ENCODE data around the gene LILRB2.
"Not testable (repeated sequence)": the region's sequence is repeated elsewhere in the genome, so short reads cannot be mapped to it uniquely, and the experiment has no call there.

The LILRB2 gene

GRCh38 chr19:54302257-54302656 lies 21.3 kb upstream of the LILRB2 start:
- no peak for DNase-seq

GRCh38 chr19:54299515-54299914 lies 18.6 kb upstream of the LILRB2 start:
- no peak for DNase-seq

DNA sequence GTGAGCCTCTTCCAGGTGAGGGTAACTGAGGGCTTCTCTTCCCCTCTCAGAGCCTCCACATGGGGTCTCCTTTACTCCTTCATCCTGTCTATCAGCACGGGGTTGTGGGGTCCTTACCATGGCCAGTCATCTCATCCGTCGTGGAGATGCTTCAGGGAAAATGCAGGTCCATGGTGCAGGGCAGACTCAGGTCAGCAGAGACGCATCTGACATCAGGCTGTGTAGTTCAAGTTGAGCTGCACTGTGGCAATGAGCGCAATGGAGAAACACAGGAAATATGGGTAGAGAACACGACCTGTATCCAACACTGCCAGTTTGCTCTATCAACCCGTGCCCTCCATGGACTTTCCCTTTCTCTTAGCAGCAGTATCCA lies 18.2 kb upstream of the LILRB2 start:
- DNase-seq, result no peak

DNA sequence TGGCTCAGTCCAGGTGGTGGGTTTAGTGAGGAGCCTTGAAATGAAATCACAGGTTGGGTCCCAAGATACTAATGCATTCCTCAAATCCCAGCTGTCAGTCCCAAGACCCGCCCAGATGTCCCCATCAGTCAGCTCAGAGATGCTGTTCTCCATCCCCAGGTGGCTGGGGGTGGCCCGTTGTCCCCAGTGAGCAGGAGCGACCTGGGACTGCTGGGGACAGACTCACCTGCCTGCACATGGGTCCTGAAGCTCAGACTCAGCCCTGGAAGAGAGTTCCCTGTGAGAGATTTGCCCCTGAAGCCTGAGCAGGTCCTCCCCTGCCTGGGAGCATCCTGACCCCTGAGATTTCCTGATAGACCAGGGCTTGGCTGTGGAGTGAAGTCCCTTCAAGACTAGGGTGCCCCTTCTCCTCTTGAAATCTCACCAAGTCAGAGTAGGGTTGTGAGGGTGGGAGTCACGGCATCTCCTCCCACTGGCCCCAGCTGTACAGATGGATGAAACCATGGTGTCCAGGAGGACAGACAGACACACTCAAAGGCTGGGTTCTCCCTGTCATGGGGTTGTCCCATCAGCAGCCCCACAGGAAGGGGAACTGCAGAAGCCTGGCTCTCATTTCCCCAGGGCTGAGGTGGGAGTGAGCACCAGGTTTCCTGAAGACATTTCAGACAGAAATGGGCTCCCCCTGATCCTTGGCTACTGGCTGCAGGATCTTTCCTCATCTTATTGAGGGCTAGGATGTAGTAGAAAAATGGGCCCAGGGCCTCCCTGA lies 17.6 kb upstream of the LILRB2 start:
- DNase-seq, result no peak

DNA sequence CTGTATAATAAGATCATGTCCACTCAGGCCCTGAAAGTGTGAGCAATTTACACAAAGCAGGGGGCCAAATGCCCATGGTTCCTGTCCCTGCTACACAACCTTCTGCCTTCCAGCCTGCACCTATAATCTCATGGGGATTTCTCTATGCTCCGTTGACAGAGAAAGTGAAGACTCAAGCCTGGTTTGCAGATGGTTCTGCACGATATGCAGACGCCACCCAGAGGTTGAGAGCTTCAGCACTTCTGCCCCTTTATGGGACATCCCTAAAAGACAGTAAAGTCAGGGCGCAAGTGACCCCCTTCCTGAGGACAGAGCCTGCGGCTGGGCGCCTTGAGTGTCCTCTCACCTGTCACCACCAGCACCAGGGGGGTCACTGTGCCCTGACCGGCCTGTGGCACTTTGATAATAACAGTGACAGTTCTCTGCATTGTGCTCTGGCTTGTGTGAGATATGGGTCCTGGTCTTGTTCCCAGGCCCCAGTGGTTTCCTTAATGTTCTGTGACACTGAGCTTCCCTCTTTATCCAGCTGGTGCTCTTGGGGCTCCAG lies 16.9 kb upstream of the LILRB2 start:
- DNase-seq, result no peak

- DNase-seq, result no peak
Observed at GRCh38 chr19:54294539-54294938, 13.6 kb upstream of the LILRB2 start.

DNA sequence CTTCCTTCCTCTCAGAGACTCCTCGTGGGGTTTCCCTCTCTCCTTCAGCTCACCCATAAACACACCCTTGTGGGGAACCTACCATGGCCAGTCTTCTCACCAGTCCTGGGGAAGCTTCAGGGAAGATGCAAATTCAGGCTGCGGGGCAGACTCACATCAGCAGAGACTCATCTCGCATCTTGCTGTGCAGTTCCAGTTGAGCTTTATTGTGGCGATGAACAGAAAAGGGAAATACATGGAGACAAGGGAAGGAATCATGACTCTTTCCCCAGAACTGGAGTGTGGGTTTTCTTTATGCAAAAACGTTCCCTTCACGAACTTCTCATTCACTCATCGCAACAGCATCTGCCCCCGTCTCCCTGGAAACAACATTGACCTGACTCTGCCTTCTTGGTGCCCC lies 8.2 kb upstream of the LILRB2 start:
- DNase-seq, result not testable (repeated sequence)

GRCh38 chr19:54287456-54287855 lies 6.5 kb upstream of the LILRB2 start:
- no peak for DNase-seq

DNA sequence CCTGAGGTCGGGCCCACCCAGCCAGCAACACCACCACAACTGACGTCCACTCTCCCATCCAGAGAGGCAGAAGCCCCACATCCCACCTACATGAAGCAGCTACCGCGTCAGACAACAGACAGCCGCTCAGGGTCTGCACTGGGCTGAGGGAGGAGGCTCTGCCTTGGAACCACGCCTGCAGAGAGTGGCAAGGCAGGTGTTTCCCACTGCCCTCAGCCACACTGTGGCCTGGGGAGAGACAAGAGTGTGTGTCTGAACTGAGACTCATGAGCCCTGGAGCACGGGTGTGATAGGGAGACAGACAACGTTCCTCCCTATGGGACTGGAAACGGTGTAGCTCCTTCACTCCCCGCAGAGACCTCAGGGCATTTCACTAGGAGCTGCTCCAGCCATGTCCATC lies 5.4 kb upstream of the LILRB2 start:
- not testable (repeated sequence) for DNase-seq

DNA sequence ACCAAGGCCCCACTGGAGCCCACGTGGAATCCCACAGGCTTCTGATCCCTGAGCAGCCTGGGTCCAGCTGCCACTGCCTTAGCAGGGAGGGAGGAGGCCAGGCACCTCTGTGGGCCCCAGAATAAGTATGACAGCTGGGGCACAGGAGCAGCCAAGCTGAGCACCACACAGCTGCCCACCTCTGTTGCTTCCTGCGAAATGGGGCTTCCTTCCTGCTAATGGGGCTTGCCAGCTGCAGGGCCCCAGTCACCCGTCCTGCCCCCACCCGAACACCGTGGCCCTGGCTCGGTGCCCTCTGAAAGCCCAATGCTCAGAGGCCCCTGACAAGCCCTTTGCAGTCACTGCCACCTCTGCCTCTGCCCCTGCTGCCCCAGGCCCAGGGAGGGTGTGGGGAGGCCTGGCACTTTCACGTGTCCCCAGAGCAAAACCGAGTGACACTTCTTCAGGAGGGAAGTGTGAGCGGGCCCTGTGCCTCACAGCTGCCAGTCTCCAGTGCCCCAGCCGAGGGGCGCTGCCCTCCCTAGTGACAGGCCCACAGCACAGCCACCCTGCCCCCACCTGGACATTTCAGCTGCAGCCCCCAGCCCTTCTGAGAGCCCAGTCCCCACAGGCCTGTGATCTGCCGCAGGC lies 4.6 kb upstream of the LILRB2 start:
- not testable (repeated sequence) for DNase-seq

DNA sequence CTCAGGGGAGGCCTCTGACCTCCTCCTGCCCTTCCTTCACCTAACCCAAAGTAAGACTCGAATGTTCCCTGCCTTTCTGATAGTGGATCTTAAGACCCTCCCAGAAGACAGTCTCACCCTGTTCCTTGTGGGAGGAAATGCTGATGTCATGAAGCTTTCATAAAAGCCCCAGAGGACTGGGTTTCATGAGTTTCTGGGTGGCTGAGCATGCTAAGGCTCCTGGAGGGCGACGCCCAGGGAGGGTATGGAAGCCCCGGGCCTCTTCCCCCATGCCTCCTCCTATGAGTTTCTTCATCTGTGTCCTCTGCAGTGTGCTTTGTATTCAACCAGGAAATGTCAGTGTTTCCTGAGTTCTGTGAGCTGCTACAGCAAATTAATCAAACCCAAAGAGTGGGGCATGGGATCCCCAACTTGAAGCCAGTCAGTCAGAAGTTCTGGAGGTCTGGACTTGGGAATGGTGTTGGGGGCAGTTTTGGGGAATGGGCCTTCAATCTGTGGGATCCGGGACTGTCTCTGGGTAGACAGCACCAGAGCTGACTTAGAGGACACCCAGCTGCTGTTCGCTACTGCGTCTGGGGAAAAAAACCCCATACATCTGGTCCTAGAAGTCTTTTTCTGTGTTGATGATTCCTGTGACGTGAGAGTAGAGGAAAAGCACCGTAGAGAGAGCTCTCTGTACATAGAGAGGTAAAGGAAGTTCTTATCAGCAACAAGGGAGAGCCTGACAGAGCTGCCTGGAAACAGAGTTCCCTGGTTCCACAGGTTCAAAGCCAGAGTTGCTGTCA lies 2.0 kb upstream of the LILRB2 start:
- no peak for DNase-seq

- not testable (repeated sequence) for DNase-seq
Observed at GRCh38 chr19:54281729-54282075, 792 bp upstream of the LILRB2 start.

GRCh38 chr19:54280441-54280840 lies 469 bp downstream of the LILRB2 start:
- DNase-seq, result not testable (repeated sequence)

- not testable (repeated sequence) for DNase-seq
Observed at GRCh38 chr19:54280025-54280424, 885 bp downstream of the LILRB2 start.

GRCh38 chr19:54279406-54279962 lies 1.4 kb downstream of the LILRB2 start:
- DNase-seq, result no peak

GRCh38 chr19:54278571-54279195 lies 2.2 kb downstream of the LILRB2 start:
- DNase-seq, result not testable (repeated sequence)

DNA sequence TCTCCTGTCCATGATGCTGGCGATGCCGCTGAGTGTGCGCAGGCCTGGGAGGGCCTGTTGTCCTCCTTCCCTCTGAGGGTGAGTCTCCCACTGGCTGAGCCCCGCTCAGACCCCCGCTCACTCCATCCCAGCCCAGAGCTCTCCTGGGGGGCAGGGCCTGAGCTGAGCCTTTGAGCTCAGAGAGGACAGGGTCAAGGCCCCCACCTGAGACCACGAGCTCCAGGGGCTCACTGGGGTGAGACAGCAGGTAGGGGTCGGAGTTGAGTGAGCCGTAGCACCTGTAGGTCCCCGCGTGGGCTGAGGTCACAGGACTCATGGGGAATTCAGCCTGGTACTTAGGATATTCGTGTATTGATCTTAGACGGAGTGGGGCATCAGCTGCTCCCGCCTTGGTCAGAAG lies 2.9 kb downstream of the LILRB2 start:
- not testable (repeated sequence) for DNase-seq

- DNase-seq, result not testable (repeated sequence)
Observed at GRCh38 chr19:54277111-54277615, 3.7 kb downstream of the LILRB2 start.

DNA sequence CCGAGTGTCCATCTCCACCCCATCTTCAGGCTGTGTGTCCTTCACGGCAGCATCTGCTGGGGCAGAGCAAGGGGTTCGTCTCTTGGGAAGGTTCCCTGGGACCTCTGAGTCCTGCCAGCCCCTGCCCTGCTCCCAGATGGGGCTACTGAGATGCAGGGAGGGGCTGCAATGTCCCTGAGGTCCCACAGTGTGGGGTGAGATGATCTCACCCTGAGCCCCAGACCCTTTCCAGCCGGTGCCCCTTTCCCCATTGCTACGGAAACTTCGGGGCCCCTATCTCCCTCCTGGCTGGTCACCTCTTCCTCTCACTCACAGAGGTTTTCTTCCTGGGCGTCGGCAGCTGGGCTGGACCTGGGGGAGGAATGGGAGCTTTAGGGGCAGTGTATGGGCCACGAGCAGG lies 5.0 kb downstream of the LILRB2 start:
- DNase-seq, result no peak

- not testable (repeated sequence) for DNase-seq
Observed at GRCh38 chr19:54274516-54274915, 6.4 kb downstream of the LILRB2 start.

DNA sequence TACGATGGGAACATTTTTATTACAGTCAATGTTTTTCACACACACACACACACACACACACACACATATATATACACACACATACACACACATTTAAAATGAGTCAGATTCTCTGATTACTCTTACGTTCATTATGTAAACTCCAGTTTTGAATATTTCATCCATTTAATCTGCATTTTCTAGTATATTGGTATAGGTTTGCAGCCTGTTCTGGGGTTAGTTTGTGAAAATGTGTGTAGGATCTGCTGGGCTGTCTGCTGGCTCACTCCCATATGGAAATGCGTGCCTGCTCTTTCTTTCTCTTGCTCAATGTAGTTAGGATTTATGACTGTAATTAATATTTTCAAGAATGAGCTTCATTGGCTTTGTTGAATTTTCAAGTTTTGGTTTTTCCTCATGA lies 7.1 kb downstream of the LILRB2 start:
- no peak for DNase-seq

- not testable (repeated sequence) for DNase-seq
Observed at GRCh38 chr19:54272181-54272580, 8.7 kb downstream of the LILRB2 start.

- DNase-seq, result not testable (repeated sequence)
Observed at GRCh38 chr19:54271587-54271986, 9.3 kb downstream of the LILRB2 start.

All from activated CD8-positive, alpha-beta memory T cell treated with anti-CD3 and anti-CD28 coated beads for 24 hours (primary cell).